HG03342 (cell line): Measurements from ENCODE around the gene NBEAL2.

Source experiments
- ATAC-seq: cut with Tn5 transposase; IDR thresholded peaks from one replicate; pipeline ENCODE4 v1.9.1; 2021; ENCODE audit warnings: mild to moderate bottlenecking, moderate library complexity; ENCODE audit not compliant: unreplicated experiment

NBEAL2 gene

DNA sequence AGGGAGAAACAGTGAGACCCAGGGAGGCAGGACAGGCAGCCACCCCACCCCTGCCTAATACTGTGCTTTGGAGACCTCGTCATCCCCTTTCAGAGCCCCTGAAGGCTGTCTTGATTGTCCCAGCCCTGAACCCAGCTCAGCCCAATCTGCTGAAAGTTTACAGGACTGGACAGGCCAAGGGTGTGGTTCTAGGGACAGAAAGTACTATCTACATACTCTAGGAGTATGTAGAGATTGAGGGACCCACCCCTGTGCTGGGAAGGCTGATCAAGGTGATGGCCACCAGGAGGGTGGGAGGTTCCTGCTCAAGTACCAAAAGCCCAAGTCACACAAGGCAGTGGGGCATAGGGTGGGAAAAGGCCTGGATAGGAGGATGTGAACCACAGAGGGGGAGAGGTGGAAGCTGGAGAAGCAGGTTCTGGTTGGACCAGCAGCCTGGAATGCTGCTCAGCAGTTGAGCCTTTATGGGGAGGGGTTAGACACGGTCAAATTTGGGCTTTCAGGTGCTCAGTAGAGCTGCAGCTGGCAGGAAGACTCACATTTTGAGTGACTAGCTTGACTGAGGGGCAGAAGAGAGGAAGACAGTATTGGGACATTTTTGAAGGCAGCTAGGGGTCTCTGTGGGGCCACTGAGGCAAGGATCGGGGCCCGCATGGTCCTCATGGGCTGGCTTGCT, 6.7 kb downstream of the NBEAL2 start:
- no peak for ATAC-seq

GRCh38 chr3:46986782-46987310, 7.4 kb downstream of the NBEAL2 start:
- no peak for ATAC-seq

DNA sequence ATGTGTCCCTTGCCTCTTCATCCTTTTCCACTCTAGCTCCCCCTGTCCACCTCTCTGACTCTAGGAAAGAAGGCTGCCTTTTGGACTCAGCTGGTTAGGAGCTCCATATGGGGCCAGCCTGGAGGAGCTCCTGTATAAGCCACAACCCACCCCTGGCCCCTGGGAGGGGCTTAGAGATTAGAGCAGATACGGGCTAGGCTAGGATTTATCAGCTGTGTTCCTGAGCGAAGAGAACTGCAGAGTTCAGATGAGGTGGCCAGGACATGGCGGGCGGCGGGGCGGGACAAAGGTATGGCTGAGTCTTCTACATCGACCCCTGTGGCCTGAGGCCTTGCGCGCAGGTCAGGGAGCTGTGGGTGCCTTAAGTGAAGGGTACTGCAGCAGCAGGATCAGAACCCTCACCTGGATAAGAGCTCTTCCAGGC, 7.9 kb downstream of the NBEAL2 start:
- ATAC-seq = no peak

DNA sequence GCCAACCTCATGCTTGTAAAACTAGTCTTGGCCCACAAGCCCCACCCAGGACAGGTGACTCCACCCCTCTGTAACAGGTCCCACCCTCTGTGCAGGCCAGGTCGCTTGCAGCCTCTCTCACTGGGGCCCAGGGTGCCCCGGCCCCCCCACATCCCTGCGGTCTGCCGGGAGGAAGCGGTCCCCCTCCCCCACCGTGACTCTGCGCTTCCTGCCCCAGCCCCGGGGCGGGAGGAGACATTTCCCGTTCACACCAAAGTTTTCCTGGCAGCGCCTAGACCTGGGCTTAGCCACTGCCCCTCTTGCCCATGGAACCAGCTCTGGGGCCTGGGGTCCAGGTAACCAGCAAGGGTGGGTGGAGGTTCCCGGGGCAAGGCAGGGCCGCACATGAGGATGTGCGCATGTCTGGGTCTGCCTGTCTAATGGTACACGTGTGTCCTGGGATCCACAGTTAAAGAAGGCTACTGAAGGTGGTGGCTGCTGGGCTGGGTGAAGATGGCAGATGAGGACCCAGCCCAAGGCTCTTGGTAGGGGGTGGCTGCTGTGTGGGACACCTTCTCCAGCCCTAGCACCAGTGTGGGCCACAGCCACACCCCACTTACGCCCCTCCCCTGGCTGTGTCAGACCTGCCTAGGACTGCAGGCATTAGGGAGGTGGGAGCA, 8.4 kb downstream of the NBEAL2 start:
- peak; percentile 74 for ATAC-seq

- no peak for ATAC-seq
Measured at GRCh38 chr3:46988616-46989015, 9.2 kb downstream of the NBEAL2 start.

- no peak for ATAC-seq
Measured at GRCh38 chr3:46989146-46989810, 9.8 kb downstream of the NBEAL2 start.

DNA sequence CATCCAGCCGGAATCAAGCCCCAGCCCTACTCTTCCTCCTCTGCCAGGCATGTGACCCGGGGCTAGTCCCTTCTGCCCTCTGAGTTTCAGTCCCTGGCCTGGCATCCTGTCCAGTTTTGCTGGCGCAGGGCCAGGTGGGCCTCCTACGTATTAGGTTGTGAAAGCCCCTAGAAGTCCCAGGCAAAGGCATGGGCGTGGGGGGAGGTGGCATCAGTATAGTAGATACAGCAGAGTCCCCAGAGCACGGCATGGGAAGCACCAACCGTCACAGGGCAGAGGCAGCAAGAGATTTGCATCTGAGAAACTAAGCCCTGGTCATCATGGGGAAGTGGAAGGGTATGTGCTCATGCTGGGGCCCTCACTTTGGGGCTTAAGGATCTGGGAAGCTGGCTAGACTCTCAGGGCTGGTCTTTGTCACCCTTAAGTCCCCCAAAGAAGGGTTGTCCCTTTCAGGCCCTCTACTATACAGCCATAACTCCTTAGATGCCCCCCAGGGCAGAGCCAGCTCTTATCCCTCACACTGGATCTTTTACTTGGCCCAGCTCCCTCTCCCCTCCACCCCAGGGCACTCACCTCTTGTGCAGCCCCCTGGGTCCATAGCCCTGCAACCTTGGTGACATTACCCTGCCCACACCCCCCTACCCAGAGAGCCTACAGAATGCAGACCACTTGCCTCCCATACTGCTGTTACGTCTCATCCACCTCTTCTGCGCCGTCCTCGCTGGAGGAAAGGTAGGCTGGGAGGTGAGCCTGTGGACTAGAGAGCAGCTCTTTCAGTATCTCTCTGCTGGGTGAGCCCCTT, 11.3 kb downstream of the NBEAL2 start:
- ATAC-seq = no peak

DNA sequence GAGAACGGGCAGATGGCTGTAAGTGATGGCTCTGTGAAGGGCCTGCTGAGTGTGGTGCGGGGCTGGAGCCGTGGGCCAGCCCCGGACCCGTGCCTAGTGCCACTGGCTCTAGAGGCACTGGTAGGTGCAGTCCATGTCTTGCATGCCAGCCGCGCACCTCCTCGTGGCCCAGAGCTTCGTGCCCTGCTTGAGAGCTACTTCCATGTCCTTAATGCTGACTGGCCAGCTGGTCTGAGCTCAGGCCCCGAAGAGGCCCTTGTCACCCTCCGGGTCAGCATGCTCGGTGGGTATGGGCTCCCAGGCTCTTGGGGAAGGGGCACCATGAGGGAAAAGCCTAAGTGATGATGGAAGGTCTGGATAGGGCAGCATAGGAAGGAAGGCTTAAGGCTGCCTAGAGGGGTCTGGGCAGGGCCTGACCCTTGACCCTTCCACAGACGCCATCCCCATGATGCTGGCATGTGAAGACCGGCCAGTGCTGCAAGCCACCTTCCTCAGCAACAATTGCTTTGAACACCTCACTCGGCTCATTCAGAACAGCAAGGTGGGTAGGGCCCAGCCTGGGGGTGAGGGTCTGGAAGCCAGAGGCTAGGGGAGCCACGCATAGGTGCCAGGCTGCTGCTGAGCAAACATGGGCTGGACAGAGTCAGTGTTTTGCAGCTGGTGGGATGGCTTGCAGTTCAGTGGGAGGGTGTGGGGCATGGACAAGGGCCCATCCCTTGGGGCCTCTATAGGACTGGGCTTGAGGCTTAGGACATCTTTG, 12.1 kb downstream of the NBEAL2 start:
- ATAC-seq = no peak

GRCh38 chr3:46992231-46992630, 12.8 kb downstream of the NBEAL2 start:
- no peak for ATAC-seq

- no peak for ATAC-seq
Measured at GRCh38 chr3:46993292-46993691, 13.8 kb downstream of the NBEAL2 start.

DNA sequence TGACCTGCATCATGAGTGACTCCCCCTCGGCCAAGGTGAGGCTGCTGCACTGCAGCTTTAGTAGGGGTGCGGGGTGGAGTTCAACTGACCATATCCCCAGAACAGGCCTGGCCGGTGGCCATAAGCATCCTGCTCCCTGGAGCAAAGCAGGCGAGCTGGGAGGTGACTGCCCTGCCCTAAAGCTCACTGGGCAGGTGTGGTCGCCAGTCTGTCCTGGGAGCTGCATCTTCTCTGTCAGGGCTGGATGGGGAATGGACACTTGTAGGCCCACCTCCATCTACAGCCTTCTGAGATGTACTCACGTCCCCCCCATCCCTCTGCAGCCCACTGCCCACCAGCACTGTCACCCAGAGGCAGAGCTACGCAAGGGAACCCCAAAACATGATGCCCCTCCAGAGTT, 14.5 kb downstream of the NBEAL2 start:
- ATAC-seq = no peak

- ATAC-seq = no peak
Measured at GRCh38 chr3:46994801-46995731, 15.6 kb downstream of the NBEAL2 start.

GRCh38 chr3:46995901-46996562, 16.6 kb downstream of the NBEAL2 start:
- no peak for ATAC-seq

DNA sequence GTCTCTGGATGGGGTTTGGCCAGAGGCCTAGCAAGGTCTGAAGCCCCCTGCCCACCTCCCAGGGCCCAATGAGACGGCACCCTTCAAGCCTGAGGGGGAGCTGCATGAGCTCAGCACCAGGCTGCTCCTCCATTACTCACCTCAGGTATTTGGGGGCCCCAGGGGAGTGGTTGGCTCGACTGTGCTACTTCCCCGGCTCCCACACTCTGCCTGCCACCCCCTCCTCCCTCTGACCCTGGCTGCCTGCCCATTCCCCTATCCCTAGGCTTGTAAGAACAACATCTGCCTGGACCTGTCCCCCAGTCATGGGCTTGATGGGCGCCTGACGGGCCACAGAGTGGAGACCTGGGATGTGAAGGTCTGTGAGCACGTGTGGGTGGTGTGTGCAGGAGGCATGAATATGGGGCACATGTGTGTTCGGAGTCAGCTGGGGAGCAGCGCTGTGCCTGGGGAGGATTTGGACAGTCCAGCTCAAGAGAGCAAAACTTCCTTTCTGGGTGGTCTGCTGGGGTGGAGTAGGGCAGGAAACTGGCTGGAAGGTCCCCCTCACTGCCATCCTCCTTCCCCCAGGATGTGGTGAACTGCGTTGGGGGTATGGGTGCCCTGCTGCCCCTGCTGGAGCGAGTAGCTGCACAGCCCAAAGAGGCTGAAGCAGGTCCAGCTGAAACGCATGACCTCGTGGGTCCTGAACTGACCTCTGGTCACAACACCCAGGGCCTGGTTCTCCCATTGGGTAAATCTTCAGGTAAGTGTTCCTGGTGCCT, 17.4 kb downstream of the NBEAL2 start:
- ATAC-seq = no peak

DNA sequence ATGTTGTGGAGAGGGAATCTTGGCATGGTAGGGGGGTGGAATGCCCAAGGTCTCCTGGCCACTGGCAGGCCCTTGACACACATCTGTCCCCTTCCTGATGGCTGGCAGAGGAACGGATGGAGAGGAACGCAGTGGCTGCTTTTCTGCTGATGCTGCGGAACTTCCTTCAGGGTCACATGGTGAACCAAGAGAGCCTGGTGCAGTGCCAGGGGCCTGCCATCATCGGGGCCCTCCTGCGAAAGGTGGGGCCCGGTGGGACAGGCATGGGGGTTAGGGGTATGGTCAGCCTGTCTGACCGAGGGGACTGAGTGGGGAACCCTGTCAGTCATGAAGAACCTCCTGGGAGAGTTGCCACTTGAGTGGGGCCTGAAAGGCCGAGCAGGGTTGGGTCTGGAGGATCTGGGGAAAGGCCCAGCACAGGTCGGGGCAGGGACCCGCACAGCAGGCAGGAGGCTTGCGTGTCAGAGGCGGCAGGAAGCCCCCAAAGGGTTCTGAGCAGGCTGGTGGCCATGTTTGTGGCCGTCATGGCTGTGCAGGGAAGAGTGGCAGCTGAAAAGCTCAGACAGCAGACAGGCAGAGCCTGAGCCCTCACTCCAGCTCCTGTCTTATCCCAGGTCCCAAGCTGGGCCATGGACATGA, 18.1 kb downstream of the NBEAL2 start:
- no peak for ATAC-seq

DNA sequence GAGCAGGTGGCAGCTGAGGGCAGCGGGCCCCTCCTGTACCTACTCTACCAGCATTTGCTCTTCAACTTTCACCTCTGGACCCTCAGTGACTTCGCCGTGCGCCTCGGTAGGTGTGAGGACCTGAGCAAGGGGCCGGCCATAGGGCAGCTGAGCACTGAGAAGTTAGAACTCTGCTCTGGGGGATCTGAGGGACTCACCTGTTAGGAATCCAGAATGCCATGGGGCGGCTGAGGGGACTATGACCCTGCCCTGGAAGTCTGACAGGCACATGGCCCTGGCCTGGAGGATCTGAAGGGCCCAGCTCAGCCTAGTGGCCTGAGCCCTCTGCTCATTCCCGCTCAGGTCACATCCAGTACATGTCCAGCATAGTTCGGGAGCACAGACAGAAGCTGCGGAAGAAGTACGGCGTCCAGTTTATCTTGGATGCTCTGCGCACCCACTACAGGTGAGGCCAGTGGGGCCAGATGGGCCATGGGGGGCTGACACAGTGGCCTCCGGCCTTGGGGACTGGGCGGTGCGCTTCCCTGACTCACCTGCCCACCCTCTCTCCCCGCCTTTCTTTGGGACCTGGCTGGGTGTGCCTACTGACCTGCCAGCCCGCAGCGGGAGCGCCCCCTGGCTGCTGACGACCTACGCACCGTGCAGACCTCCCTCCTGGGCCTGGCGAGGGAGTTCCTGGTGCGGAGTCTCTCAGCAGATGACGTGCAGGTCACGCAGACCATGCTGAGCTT, 18.8 kb downstream of the NBEAL2 start:
- no peak for ATAC-seq
